HG03558 (cell line): ENCODE measurements around the gene TRIM41.
"Not testable (repeated sequence)": the region's sequence is repeated elsewhere in the genome, so short reads cannot be mapped to it uniquely, and the experiment has no call there.

Experiments used
- ATAC-seq: cut with Tn5 transposase; IDR thresholded peaks from one replicate; pipeline ENCODE4 v1.9.1; 2021; ENCODE audit warnings: moderate number of reproducible peaks; ENCODE audit not compliant: unreplicated experiment; ENCODE audit errors: extremely low read depth

Gene TRIM41

DNA sequence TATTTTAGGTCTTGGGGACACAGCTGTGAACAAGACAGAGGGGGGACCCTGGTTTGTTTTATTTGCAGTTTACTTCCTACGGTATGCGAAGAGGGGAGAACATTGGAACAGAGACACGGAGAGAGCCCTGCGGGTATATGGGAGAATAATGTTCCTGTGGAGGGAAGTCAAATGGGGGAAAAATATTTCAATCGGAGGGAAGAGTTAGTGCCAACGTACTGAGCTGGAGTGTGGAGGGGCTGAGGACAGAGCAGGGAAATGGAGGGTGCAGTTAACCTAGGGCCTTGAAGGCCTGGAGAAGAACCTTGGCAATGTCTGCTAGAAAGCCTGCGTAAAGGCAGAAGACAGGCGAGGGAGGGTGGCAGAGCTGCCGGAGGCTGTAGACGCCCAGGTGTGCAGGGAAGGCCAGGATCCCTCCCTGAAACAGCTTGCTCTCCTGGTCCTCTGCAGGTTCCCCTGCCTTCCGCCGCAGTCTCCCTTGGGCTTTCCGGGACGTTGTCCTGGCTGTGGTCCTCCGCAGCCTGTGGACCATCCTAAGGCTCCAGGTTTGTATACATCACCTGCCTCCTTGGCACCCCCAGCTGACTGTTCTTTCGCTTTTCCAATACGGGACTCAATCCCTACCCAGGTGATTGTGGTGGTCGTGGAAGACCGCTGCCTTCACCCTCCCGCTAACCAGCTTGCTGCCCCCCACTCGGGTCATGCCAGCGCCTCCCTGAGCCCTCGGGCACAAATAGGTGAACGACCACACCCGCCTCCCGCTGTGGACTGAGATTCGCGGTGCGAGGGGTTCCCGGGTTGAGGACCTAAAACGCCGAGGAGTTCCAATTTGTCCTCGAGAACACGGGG lies 22.6 kb downstream of the TRIM41 start:
- ATAC-seq = no peak

DNA sequence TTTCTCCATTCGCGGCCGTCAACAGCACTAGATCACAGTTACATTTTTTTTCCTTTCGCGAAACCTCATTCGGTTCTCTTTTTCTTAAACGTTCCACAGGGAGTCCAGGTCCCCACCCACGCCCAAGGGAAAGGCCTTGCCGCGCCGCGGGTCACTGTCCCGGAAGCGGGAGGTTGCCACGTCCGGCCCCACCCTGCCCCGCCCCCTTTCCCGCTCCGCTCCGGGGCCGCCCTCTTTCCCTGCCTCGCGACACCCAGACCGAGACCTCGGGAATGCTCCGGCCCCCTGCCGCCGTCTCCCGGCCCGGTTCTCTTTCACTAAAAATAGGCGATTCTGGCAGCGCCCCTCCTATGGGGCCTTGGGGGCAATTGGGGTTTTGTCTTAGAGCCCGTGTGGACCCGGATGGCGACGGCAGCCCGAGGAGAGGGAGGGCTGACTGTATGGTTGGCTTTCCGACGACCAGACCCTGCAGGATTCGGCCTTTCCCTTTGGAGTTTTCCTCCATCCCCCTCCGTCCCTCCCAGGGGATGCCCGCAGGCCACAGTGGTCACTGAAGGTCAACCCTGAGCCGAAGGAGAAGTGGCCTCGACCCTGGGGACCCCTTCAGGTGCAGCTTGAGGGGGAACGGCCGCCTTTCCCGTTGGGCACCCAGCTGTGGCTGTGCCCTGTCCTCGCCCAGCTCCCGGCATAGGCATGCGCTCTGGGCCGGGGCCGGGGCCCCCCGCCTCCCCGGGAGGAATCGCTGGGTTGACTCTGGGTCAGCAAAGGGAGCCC lies 23.4 kb downstream of the TRIM41 start:
- no peak for ATAC-seq

DNA sequence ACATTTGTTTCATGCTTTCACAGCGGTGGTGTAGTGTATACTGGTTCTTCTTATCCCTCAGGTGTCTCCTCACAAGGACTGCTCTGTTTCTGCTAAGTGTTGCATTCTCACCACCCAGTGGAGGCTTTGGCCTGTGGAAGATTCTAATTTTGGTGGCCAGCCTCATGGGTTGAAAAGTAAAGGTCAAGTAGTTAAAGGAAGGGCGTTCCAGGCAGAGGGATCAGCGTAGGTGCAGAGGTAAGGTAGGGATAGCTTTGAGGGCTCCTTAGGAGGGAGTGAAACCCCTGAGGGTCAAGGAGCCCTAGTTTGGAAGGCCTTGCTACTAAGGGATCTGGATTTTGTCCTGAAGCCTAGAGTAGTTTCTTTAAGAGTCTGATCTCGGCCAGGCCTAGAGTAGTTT lies 25.2 kb downstream of the TRIM41 start:
- ATAC-seq = no peak

DNA sequence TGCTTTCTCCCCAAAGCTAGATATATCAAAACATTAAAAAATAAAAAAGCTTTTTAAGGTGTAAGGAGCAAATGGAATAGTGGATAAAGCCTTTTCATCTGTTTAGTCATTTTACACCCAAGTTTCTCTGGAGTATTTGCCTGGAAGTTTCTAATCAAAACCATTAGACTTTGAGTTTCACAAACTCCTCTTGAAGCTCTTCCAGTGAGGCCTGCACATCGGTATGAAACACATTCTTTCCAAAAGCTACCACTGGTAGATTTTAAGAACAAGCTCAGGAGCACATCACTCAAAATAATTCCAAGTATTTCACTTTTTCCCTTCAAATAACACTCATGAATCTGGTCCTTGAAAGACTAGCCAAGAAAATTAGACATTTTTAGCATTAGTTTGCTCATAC lies 32.2 kb downstream of the TRIM41 start:
- ATAC-seq = no peak

DNA sequence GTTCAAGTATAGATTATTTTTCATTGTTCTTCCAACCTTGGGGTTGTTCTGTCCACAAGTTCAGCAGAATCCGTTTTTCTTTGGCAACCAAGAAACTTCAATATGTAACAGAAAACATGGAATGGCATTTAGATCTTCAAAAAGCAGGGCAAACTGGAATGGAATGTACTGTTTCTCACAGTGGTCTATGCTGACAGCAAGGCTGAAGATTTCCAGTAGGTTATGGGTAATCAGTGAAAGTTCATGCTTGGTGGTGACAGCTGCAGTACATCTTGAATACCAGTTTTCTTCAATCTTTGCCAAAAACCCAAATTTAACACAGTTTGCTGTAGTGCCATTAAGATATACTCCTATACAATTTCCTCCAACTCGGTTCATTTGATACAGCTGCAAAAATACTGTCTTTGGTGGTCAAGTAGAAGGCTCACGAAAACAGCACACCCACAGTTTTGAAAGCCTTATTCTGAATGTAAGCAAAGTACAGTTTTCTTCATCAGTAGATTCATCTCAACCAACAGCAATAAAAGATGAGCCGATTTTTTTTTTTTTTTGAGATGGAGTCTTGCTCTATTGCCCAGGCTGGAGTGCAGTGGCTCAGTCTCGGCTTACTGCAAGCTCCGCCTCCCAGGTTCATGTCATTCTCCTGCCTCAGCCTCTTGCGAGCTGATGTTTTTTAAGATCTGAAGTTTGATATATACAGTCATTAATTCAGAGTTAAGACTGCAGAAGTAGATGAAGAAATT lies 32.9 kb downstream of the TRIM41 start:
- ATAC-seq = no peak

DNA sequence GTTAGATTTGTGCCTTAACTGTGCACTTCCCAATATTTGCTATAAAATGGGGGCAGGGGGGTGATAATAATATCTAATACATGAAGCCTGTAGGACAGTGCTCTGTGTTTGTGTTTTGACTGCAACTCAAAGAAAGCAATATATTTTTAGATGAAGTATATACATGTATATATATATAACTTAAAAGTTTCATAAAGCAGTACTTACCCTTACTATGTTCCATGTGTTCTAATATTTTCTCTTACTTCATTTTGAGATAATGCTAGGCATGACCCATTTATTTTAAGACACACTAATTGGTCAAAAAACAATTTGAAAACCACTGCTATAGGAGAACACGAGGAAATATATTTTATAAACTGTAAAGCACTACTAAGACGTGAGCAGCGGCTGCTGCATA lies 35.5 kb downstream of the TRIM41 start:
- ATAC-seq = no peak

DNA sequence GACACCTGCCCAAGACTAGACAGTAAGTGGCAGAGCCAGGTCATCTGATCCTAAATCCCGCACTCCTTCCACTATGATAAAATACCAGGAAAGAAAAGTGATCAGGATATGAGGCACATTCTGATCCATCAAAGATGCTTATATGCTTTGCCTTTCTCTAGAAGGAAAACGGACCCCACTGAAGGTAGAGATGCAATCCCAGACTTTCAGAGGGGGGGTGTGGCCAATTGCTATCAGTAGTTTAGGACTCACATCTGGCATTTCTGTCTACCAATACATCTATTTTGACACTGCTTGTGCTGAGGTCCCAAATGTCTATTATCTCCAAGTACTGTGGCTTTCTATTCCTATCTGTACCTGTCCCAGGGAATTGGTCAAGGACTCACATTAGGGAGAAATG lies 36.2 kb downstream of the TRIM41 start:
- ATAC-seq = no peak

DNA sequence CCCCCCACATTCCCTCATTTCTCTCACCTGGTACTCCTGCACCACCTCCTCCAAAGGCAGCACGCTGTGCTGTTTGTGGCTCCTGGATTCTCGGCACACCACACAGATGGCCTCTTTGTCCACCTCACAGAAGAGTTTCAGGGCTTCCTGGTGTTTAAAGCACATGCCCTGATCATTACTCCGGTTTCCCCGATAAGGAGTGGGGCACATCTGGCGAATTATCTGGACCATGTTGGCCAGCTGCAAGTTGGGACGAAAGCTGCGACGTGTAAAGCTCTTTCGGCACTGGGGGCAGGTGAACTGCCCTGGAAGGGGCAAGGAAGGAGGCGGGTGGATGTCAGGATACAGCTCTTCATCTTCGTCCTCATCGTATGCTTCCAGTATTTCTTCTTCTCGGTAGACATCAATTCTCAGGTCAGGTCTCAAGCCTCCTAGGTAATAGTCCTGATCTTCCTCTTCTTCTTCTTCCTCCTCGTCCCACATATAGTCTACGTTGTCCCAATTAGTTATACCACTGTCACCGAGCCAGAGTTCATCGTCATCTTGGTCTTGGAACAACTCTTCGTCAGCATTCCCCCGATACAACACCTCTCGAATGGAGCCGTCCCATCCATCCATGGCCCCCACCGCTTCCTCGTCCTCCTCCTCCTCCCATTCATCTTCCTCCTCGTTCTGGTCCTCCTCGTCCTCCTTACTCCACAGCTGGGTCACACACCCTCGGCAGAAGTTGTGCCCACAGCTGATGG lies 37.1 kb downstream of the TRIM41 start:
- no peak for ATAC-seq

DNA sequence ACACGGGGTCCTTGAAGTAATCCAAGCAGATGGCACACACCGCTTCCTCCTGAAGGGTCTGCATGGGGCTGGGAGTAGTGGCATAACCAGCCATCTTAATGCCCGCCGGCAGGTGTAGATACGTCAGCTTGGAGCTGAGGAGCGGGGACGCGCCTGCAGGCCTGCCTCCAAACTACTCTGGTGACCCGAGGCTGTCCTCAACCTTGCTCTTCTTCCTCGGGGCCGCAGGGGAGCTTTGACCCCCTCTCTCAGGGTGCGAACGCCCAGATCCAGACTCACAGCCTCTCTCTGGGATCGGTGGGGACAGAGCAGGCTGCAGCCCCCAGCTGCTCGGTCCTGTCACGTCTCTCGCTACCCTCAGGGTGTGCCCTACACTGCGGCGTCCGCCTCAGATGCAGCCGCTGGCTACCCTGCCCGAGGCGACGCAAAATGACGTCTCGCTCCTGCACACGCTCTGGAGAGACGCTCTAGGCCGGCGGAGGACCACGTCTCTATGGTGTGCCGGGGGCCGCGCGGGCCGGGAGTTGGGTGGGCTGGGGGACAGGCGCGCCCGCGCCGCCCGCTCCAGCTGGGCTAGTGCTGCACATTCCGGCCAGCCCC lies 37.7 kb downstream of the TRIM41 start, which contains the start of gene TRIM52:
Gene TRIM52 (minus strand): TSS at position 424 of the 600 bp plus-strand sequence. CDS start 330 bp downstream, at position 94.
- peak; percentile 70 for ATAC-seq

DNA sequence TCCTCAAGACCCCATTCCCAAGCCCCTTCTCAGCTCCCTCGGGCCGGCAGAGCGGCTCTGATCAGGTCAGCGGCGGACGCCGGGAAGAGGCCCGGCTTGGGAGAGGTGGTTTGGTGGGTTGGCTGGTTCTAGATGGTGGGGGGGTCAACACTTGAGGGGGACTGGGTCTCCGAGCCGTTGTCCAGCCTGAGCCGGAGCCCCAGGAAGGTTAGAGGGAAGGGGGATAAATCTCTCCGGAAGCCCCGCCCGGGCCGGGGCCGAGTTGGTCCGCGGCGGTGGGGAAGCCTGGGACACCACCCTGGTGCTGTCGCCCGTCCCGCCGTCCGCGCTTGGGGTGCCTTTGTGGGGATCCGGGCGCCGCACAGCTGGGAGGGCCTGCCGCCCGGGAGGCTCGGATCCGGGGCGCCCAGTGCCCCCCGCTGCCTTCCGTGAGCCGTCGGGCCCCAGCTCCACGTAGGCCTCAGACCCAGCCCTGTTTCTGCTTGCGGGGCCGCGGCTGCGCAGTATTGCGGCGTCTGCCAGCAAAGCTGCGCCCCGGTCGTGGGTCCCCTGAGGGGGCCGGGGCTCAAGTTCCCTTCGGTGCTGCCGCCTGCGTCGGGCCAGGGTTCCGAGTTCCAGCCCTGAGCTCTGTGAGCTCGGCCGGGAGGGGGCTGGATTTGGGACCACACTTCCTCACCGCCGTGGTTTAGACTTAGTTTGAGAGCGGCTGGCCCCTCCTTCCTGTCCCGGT lies 38.4 kb downstream of the TRIM41 start:
- ATAC-seq = peak; percentile 18

DNA sequence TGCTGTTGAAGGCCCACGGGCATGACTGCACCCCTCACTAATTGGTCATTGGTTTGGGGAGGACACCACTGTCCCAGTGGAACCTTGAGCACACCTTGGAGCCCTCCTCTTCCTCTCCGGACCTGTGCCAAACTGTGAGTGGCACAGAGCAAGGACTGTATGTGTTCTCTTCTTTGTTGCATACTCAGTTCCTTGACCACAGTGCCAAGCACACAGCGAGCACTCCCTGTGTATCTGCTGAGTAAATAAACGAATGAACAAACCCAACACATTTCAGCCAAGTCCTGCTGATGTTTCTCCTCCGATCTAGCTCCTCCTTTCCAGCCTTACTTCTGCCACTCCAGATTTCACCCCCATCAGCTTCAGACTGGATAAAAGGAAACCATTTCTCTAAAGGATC lies 40.6 kb downstream of the TRIM41 start:
- ATAC-seq = no peak

DNA sequence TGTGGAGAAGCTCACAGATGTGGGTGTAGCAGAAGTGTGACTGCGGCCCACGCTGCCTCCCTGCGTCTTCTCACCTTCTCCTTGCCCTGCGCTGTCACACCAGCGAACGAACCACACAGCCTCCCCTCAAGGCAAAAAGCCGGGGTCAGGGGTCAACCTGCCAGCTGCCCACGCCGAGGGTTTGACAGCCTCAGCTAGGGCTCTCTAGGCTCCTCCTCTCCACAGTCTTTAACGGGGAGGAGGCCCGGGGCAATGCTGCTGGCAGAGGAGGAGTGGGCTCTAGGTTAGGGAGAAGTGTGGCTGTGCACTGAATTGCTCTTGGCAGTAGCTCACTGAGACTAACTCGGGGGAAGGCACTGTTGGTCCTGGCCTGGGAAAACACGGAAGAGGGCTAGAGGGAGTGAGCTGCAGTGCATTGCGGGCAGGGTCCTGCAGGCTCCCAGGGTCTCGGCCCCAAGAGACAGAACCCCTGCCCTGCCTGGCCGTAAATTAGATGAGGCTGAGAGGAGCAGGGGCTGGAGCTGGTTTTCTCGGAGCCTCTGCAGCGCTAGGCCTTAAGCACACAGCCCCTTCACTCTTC lies 42.1 kb downstream of the TRIM41 start:
- no peak for ATAC-seq

DNA sequence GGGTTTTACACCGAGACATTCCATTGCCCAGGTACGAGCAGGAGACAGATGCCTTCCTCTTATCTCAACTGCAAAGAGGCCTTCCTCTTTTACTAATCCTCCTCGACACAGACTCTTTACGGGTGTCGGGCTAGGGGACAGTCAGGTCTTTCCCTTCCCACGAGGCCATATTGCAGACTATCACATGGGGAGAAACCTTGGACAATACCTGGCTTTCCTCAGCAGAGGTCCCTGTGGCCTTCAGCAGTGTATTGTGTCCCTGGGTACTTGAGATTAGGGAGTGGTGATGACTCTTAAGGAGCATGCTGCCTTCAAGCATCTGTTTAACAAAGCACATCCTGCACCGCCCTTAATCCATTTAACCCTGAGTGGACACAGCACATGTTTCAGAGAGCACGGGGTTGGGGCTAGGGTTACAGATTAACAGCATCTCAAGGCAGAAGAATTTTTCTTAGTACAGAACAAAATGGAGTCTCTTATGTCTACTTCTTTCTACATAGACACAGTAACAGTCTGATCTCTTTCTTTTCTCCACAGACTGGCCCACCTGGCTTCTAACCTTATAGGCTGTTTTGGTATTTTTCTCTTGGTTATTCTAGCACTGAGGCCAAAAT lies 44.3 kb downstream of the TRIM41 start:
- not testable (repeated sequence) for ATAC-seq

DNA sequence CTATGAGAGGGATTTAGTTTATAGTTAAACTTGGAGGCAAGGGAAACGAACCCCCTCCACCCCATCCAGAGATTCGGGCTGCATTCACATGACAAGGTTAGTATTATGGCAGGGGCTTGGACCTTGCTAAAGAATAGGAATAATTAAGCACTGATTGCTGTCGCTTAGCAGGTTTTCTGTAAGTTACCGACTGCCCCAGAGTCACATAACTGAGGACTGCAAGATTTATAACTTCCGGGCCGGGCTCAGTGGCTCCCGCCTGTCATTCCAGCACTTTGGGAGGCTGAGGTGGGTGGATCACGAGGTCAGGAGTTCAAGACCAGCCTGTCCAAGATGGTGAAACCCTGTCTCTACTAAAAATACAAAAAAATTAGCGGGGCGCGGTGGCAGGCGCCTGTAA lies 44.8 kb downstream of the TRIM41 start:
- ATAC-seq = not testable (repeated sequence)

DNA sequence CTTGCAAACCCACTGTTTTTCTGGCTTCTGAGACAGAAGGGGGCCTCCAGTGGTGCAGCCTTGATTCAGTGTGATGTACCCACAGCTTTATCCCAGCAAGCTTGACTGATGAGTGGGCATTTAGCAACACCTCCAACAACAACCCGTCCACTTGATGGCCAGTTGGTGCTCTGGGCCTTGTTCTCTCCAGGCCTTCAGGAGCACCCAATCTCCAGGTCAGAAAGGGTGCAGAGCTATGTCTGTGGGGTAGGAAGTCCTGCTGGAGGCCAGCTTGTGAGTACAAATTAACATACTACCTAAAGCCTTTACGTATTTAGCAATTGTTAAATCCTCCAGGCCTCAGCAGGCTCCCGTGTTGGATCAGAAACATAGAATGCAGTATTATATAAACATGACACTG lies 48.0 kb downstream of the TRIM41 start:
- ATAC-seq = no peak

DNA sequence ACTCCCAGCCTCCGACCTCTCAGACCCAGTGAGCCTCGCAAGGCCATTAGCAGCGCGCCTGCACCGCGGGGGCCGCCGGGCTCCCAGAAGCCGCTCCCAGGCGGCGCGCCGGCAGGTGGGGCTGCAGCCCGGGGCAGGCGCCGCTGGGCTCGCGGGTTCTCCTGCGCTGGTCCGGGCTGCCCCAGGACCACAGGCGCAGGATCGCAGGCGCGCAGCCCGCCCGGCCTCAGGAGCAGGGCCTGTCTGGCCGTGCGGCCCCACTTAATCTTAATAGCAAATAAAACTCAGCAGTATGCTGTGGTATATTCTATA lies 50.3 kb downstream of the TRIM41 start:
- ATAC-seq = not testable (repeated sequence)

DNA sequence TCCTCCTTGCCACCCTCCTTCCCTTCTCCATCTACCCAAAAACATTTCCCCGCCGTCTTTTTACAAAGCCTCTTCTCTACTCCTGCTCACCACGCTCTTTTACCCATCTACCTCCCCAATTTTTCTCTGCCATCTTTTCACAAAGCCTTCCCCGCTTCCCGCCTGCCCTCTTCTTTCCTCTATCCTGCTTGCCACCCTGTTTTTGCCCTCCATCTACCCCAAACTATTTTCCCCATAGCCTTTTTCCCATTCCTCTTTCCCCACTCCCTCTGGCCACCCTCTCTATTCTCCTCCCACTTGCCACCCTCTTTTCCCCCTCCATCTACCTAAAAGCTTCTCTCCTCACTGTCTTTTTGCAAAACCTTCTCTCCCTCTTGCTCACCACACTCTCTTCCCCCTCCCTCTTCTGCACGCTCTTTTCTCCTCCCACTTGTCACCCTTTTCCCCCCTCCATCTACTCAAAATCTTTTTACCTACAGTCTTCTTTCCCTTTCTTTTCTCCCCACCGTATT lies 57.2 kb downstream of the TRIM41 start:
- ATAC-seq = no peak
